ENCODE measurements around the gene ZNF785. TPM values are rescaled to one million over a fixed set of nuclear protein-coding genes. Genes with fewer than 3 reads are reported as not detected.

ZNF785 gene
- total and polyA plus RNA-seq, 2 of the 13 experiments (the other 11 are each of a cell fraction or from before 2014, with no cell fraction given) = 0.01 TPM; not detected in 1

- TF ChIP-seq SMAD3 (CRISPR knock-in tag; IDR thresholded peaks at IDR 0.05) (no peak), FOXP1 (IDR thresholded peaks at IDR 0.05) (no peak), FOXP1 (CRISPR knock-in tag; IDR thresholded peaks at IDR 0.05) (no peak), ZNF33A (CRISPR knock-in tag; IDR thresholded peaks at IDR 0.05; ENCODE audit: borderline replicate concordance) (peak; percentile 87; the same call in 1 of the 2 replicates), ZNF468 (CRISPR knock-in tag; IDR thresholded peaks at IDR 0.05) (0 out of 2 replicates have a peak, but pooled peaks have one; percentile 51), GATA4 (IDR thresholded peaks at IDR 0.05; ENCODE audit: borderline replicate concordance, low read depth) (no peak), ZBTB26 (CRISPR knock-in tag; IDR thresholded peaks at IDR 0.05; ENCODE audit: borderline replicate concordance) (0 out of 2 replicates have a peak, but pooled peaks have one; percentile 1), ZFP41 (CRISPR knock-in tag; IDR thresholded peaks at IDR 0.05; ENCODE audit: borderline replicate concordance) (no peak; the same call in 1 of the 2 replicates), ZNF777 (CRISPR knock-in tag; IDR thresholded peaks at IDR 0.05) (peak; percentile 59; the same call in 1 of the 2 replicates), ZFP1 (CRISPR knock-in tag; IDR thresholded peaks at IDR 0.05) (peak; percentile 52; the same call in 1 of the 2 replicates), ZNF670 (CRISPR knock-in tag; IDR thresholded peaks at IDR 0.05; ENCODE audit: borderline replicate concordance) (0 out of 2 replicates have a peak, but pooled peaks have one; percentile 51), RBAK (CRISPR knock-in tag; IDR thresholded peaks at IDR 0.05) (peak; percentile 45; the same call in 1 of the 2 replicates), ZNF460 (CRISPR knock-in tag; IDR thresholded peaks at IDR 0.05; ENCODE audit: borderline replicate concordance) (peak; percentile 11; the same call in 1 of the 2 replicates), ZNF557 (CRISPR knock-in tag; IDR thresholded peaks at IDR 0.05) (0 out of 2 replicates have a peak, but pooled peaks have one; percentile 80), SRF (IDR thresholded peaks at IDR 0.05; ENCODE audit: low read depth, low read length) (no peak)
- TF ChIP-seq, protein P1, sequence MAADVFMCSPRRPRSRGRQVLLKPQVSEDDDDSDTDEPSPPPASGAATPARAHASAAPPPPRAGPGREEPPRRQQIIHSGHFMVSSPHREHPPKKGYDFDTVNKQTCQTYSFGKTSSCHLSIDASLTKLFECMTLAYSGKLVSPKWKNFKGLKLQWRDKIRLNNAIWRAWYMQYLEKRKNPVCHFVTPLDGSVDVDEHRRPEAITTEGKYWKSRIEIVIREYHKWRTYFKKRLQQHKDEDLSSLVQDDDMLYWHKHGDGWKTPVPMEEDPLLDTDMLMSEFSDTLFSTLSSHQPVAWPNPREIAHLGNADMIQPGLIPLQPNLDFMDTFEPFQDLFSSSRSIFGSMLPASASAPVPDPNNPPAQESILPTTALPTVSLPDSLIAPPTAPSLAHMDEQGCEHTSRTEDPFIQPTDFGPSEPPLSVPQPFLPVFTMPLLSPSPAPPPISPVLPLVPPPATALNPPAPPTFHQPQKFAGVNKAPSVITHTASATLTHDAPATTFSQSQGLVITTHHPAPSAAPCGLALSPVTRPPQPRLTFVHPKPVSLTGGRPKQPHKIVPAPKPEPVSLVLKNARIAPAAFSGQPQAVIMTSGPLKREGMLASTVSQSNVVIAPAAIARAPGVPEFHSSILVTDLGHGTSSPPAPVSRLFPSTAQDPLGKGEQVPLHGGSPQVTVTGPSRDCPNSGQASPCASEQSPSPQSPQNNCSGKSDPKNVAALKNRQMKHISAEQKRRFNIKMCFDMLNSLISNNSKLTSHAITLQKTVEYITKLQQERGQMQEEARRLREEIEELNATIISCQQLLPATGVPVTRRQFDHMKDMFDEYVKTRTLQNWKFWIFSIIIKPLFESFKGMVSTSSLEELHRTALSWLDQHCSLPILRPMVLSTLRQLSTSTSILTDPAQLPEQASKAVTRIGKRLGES (CRISPR knock-in tag; IDR thresholded peaks at IDR 0.05; ENCODE audit: borderline replicate concordance) = no peak
- TF ChIP-seq, protein P2, sequence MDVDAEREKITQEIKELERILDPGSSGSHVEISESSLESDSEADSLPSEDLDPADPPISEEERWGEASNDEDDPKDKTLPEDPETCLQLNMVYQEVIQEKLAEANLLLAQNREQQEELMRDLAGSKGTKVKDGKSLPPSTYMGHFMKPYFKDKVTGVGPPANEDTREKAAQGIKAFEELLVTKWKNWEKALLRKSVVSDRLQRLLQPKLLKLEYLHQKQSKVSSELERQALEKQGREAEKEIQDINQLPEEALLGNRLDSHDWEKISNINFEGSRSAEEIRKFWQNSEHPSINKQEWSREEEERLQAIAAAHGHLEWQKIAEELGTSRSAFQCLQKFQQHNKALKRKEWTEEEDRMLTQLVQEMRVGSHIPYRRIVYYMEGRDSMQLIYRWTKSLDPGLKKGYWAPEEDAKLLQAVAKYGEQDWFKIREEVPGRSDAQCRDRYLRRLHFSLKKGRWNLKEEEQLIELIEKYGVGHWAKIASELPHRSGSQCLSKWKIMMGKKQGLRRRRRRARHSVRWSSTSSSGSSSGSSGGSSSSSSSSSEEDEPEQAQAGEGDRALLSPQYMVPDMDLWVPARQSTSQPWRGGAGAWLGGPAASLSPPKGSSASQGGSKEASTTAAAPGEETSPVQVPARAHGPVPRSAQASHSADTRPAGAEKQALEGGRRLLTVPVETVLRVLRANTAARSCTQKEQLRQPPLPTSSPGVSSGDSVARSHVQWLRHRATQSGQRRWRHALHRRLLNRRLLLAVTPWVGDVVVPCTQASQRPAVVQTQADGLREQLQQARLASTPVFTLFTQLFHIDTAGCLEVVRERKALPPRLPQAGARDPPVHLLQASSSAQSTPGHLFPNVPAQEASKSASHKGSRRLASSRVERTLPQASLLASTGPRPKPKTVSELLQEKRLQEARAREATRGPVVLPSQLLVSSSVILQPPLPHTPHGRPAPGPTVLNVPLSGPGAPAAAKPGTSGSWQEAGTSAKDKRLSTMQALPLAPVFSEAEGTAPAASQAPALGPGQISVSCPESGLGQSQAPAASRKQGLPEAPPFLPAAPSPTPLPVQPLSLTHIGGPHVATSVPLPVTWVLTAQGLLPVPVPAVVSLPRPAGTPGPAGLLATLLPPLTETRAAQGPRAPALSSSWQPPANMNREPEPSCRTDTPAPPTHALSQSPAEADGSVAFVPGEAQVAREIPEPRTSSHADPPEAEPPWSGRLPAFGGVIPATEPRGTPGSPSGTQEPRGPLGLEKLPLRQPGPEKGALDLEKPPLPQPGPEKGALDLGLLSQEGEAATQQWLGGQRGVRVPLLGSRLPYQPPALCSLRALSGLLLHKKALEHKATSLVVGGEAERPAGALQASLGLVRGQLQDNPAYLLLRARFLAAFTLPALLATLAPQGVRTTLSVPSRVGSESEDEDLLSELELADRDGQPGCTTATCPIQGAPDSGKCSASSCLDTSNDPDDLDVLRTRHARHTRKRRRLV (CRISPR knock-in tag; IDR thresholded peaks at IDR 0.05) = no peak
These were observed 13.8 kb downstream of the ZNF785 start, which contains the start of gene ZNF688 (continued) for GRCh38 chr16:30571445-30572322.
